OCI-M2 (cell line): Measurements from ENCODE around the gene SOCS3.
"Not testable (repeated sequence)": the region's sequence is repeated elsewhere in the genome, so short reads cannot be mapped to it uniquely, and the experiment has no call there.

Source experiments
- DNase-seq: peaks from one replicate; lab custom pipeline; 2025; ENCODE audit not compliant: unreplicated experiment; lab: John Stamatoyannopoulos, UW

The SOCS3 gene

GRCh38 chr17:78331355-78331754 is 28.5 kb downstream of the SOCS3 start:
- not testable (repeated sequence) for DNase-seq

GRCh38 chr17:78330570-78331224 is 29.2 kb downstream of the SOCS3 start:
- no peak for DNase-seq

- DNase-seq = no peak
Measured at GRCh38 chr17:78329263-78330059, 30.4 kb downstream of the SOCS3 start.

GRCh38 chr17:78327880-78328279 is 32.0 kb downstream of the SOCS3 start:
- no peak for DNase-seq

- no peak for DNase-seq
Measured at GRCh38 chr17:78325076-78325687, 34.7 kb downstream of the SOCS3 start.

GRCh38 chr17:78324391-78325075 is 35.3 kb downstream of the SOCS3 start:
- no peak for DNase-seq

GRCh38 chr17:78323826-78324390 is 36.0 kb downstream of the SOCS3 start:
- DNase-seq = no peak

- no peak for DNase-seq
Measured at GRCh38 chr17:78322858-78323455, 36.9 kb downstream of the SOCS3 start.

- no peak for DNase-seq
Measured at GRCh38 chr17:78322327-78322857, 37.5 kb downstream of the SOCS3 start.

GRCh38 chr17:78318843-78319242 is 41.0 kb downstream of the SOCS3 start:
- no peak for DNase-seq

GRCh38 chr17:78318407-78318806 is 41.5 kb downstream of the SOCS3 start:
- DNase-seq = no peak

- DNase-seq = no peak
Measured at GRCh38 chr17:78317794-78318400, 42.0 kb downstream of the SOCS3 start.

GRCh38 chr17:78316867-78317789 is 42.7 kb downstream of the SOCS3 start:
- DNase-seq = no peak

GRCh38 chr17:78316115-78316866 is 43.6 kb downstream of the SOCS3 start:
- no peak for DNase-seq

- DNase-seq = no peak
Measured at GRCh38 chr17:78315355-78316114, 44.3 kb downstream of the SOCS3 start.

- DNase-seq = no peak
Measured at GRCh38 chr17:78314683-78315354, 45.1 kb downstream of the SOCS3 start.
